OCI-LY3 (cell line): ENCODE data around the gene AGFG1.
"Not testable (repeated sequence)": the region's sequence is repeated elsewhere in the genome, so short reads cannot be mapped to it uniquely, and the experiment has no call there.

Source experiments
- H2AFZ ChIP-seq: fragments of 200-600, 300-600 bp; shearing (Covaris generic); 2 replicates; pipeline ENCODE4 v1.6.0; 2014; ENCODE audit warnings: antibody characterized with exemption, low read depth, low read length
- H3K27ac ChIP-seq: fragments of 200-600, 300-600 bp; sonication (generic); 2 replicates; pipeline ENCODE4 v1.5.1; 2014; ENCODE audit warnings: mild to moderate bottlenecking, low read length, moderate library complexity, mixed read lengths
- H3K27me3 ChIP-seq: fragments of 200-600, 300-600 bp; sonication (generic); 2 replicates; pipeline ENCODE4 v1.6.1; 2014; ENCODE audit warnings: low read depth, low read length, mixed read lengths
- H3K36me3 ChIP-seq: fragments of 200-600, 300-600 bp; sonication (generic); replicated peaks from 2 replicates; pipeline ENCODE3; 2014; ENCODE audit warnings: low read depth, low read length, mixed read lengths
- H3K4me1 ChIP-seq: fragments of 300-600, 200-600 bp; sonication (generic); 2 replicates; pipeline ENCODE4 v1.6.1; 2014; ENCODE audit warnings: low read length, mixed read lengths
- H3K4me2 ChIP-seq: fragments of 200-600, 300-600 bp; sonication (generic); 2 replicates; pipeline ENCODE4 v1.6.1; 2014; ENCODE audit warnings: low read length, mixed read lengths
- H3K4me3 ChIP-seq: fragments of 300-600, 200-600 bp; sonication (generic); 2 replicates; pipeline ENCODE4 v1.5.1; 2014; ENCODE audit warnings: antibody characterized with exemption, mild to moderate bottlenecking, low read length, moderate library complexity
- H3K79me2 ChIP-seq: fragments of 300-600, 200-600 bp; shearing (Covaris generic); 2 replicates; pipeline ENCODE4 v1.6.1; 2014; ENCODE audit warnings: mild to moderate bottlenecking, low read length, mixed read lengths
- H3K9ac ChIP-seq: fragments of 300-600, 200-600 bp; shearing (Covaris generic); 2 replicates; pipeline ENCODE4 v1.6.0; 2014; ENCODE audit warnings: mild to moderate bottlenecking, low read length, moderate library complexity
- H3K9me3 ChIP-seq: fragments of 200-600, 300-600 bp; shearing (Covaris generic); 2 replicates; pipeline ENCODE4 v1.6.1; 2014; ENCODE audit warnings: low read length, mixed read lengths; ENCODE audit not compliant: insufficient read depth
- H4K20me1 ChIP-seq: fragments of 200-600, 300-600 bp; sonication (generic); 2 replicates; pipeline ENCODE4 v1.6.1; 2016; ENCODE audit warnings: low read length, mixed read lengths; ENCODE audit not compliant: insufficient read depth
- CTCF ChIP-seq: fragments of 200-600, 300-600 bp; sonication (generic); IDR thresholded peaks from 2 replicates; pipeline ENCODE4 v1.5.1; 2014; ENCODE audit warnings: antibody characterized with exemption, low read length, low read depth
- EZH2phosphoT487 ChIP-seq: fragments of 200-600 bp; shearing (Covaris generic); IDR thresholded peaks from 2 replicates; pipeline ENCODE4 v1.6.1; 2018; ENCODE audit warnings: antibody characterized with exemption, mixed run types, low read depth

The AGFG1 gene

GRCh38 chr2:227592694-227593387 is 120.9 kb downstream of the AGFG1 start:
- Histone ChIP-seq H3K9me3 (no peaks in the 10 kb centered on the region), H2AFZ (no peak overlapping the region), H3K9ac (no peak overlapping the region), H3K27ac (no peak overlapping the region), H3K36me3 (no peaks in the 10 kb centered on the region), H4K20me1 (no peaks in the 10 kb centered on the region), H3K4me2 (no peak overlapping the region), H3K4me1 (no peaks in the 10 kb centered on the region), H3K4me3 (no peak overlapping the region), H3K27me3 (no peaks in the 10 kb centered on the region), H3K79me2 (no peaks in the 10 kb centered on the region)
- TF ChIP-seq CTCF (no peak), EZH2phosphoT487 (no peak)

- no peaks in the 10 kb centered on the region for H3K4me1 ChIP-seq
- no peak for TF ChIP-seq CTCF
- TF ChIP-seq EZH2phosphoT487 = no peak
- no peaks in the 10 kb centered on the region for H3K27me3 ChIP-seq
- H3K9me3 ChIP-seq = no peaks in the 10 kb centered on the region
- no peaks in the 10 kb centered on the region for H3K79me2 ChIP-seq
- no peak overlapping the region for H2AFZ ChIP-seq
- H4K20me1 ChIP-seq = no peaks in the 10 kb centered on the region
- H3K9ac ChIP-seq = no peak overlapping the region
- H3K4me2 ChIP-seq = no peak overlapping the region
- H3K36me3 ChIP-seq = no peaks in the 10 kb centered on the region
- H3K27ac ChIP-seq = no peak overlapping the region
- no peak overlapping the region for H3K4me3 ChIP-seq
Measured at GRCh38 chr2:227595797-227596196, 123.8 kb downstream of the AGFG1 start.

- Histone ChIP-seq H3K36me3 (no peaks in the 10 kb centered on the region), H3K4me3 (no peak overlapping the region), H3K9me3 (no peaks in the 10 kb centered on the region), H3K27me3 (no peaks in the 10 kb centered on the region), H3K9ac (no peak overlapping the region), H3K4me2 (no peak overlapping the region), H3K27ac (no peak overlapping the region), H4K20me1 (no peaks in the 10 kb centered on the region), H3K4me1 (no peaks in the 10 kb centered on the region), H2AFZ (no peak overlapping the region), H3K79me2 (no peaks in the 10 kb centered on the region)
- TF ChIP-seq CTCF = no peak
- TF ChIP-seq EZH2phosphoT487 = no peak
Measured at GRCh38 chr2:227597036-227597435, 125.1 kb downstream of the AGFG1 start.

GRCh38 chr2:227597998-227598397 is 126.0 kb downstream of the AGFG1 start:
- no peaks in the 10 kb centered on the region for H3K79me2 ChIP-seq
- H3K9ac ChIP-seq = no peak overlapping the region
- TF ChIP-seq CTCF (no peak), EZH2phosphoT487 (no peak)
- H3K9me3 ChIP-seq = no peaks in the 10 kb centered on the region
- H3K36me3 ChIP-seq = no peaks in the 10 kb centered on the region
- H3K4me3 ChIP-seq = no peak overlapping the region
- H2AFZ ChIP-seq = no peak overlapping the region
- H3K27me3 ChIP-seq = no peaks in the 10 kb centered on the region
- H3K4me2 ChIP-seq = no peak overlapping the region
- no peaks in the 10 kb centered on the region for H3K4me1 ChIP-seq
- H4K20me1 ChIP-seq = no peaks in the 10 kb centered on the region
- no peak overlapping the region for H3K27ac ChIP-seq

GRCh38 chr2:227598835-227599503 is 127.0 kb downstream of the AGFG1 start, which contains the start of gene SCYGR2:
Gene SCYGR2 (plus strand): TSS chr2:227598893. CDS start chr2:227598893, 0 bp downstream.
- H4K20me1 ChIP-seq, H2AFZ ChIP-seq, H3K4me3 ChIP-seq: not testable (repeated sequence)

More at GRCh38 chr2:227598835-227599503, 127.0 kb downstream of the AGFG1 start, which contains the start of gene SCYGR2:
- not testable (repeated sequence) for H3K27ac ChIP-seq, H3K9ac ChIP-seq, H3K9me3 ChIP-seq, H3K79me2 ChIP-seq, H3K27me3 ChIP-seq, H3K36me3 ChIP-seq, H3K4me1 ChIP-seq, H3K4me2 ChIP-seq
